Effector memory CD4-positive, alpha-beta T cell (primary cell): Measurements from ENCODE around the gene SCFD1.
"Not testable (repeated sequence)": the region's sequence is repeated elsewhere in the genome, so short reads cannot be mapped to it uniquely, and the experiment has no call there.

Experiments used
- DNase-seq, 3 donors: peaks; one replicate each; pipeline ENCODE4 v3.0.0-alpha.2; 2020
- H3K27ac ChIP-seq: 2 replicates; pipeline ENCODE4 v1.7.0; 2013; ENCODE audit warnings: mild to moderate bottlenecking, low read length, moderate library complexity; ENCODE audit not compliant: insufficient read depth, poor library complexity, severe bottlenecking
- H3K27me3 ChIP-seq: replicated peaks from 2 replicates; pipeline ENCODE4 v1.7.0; 2013; ENCODE audit warnings: mild to moderate bottlenecking, low read length; ENCODE audit not compliant: insufficient read depth, control insufficient read depth, poor library complexity, severe bottlenecking
- H3K36me3 ChIP-seq: 2 replicates; pipeline ENCODE4 v1.7.0; 2013; ENCODE audit warnings: mild to moderate bottlenecking, low read length, moderate library complexity; ENCODE audit not compliant: control insufficient read depth, insufficient read depth
- H3K4me1 ChIP-seq: 2 replicates; pipeline ENCODE4 v1.7.0; 2013; ENCODE audit warnings: low read length, mild to moderate bottlenecking; ENCODE audit not compliant: control insufficient read depth, insufficient read depth, poor library complexity, severe bottlenecking
- H3K4me3 ChIP-seq: 2 replicates; pipeline ENCODE4 v1.7.0; 2013; ENCODE audit warnings: low read length, low read depth, mild to moderate bottlenecking; ENCODE audit not compliant: insufficient read depth, poor library complexity, severe bottlenecking
- H3K9me3 ChIP-seq: 2 replicates; pipeline ENCODE4 v1.7.0; 2013; ENCODE audit warnings: mild to moderate bottlenecking, low read length, moderate library complexity; ENCODE audit not compliant: control insufficient read depth

Gene SCFD1

DNA sequence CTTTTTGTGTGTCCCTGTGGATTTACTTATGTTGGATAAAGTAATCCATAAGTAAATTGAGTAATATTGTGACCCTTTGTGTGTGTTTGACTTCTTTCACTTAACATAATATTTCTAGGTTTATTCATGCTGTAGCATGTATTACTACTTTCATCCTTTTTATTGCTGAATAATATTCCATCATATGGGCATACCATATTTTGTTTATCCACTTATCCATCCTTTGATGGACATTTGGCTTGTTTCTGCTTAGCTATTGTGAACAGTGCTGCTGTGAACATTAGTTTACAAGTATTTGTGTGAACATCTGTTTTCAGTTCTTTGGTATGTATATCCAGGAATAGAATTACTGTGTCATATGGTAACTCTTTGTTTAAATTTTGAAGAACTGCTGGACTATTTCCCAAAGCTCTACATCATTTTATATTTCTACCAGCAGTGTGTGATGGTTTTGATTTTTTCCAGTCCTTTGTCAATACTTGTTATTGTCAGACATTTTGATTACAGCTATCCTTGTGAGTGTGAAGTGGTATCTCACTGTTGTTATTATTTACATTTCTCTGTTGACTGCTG, 38.0 kb upstream of the SCFD1 start:
- no peak for DNase-seq
- H3K27ac ChIP-seq: no peak overlapping the region
- no peaks in the 10 kb centered on the region for H3K9me3 ChIP-seq
- no peaks in the 10 kb centered on the region for H3K4me1 ChIP-seq
- H3K36me3 ChIP-seq: peaks cover 11% of the 10 kb centered on the region
- H3K4me3 ChIP-seq: no peak overlapping the region
- H3K27me3 ChIP-seq: no peaks in the 10 kb centered on the region

DNA sequence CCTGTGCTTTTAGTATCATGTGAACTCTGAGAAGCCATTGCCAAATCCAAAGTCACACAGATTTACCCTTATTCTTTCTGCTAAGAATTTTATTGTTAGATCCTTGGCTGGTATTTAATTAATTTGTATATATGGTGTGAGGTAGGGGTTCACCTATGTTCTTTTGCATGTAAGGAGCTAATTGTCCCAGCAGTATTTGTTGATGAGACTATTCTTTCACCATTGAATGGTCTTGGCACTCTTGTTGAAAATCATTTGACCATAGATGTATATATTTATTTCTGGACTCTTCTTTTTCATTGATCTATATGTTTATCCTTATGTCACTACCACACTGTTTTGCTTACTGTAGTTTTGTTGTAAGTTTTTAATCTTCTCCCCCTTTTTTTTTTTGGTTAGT, 36.9 kb upstream of the SCFD1 start:
- no peaks in the 10 kb centered on the region for H3K27me3 ChIP-seq
- no peak overlapping the region for H3K4me3 ChIP-seq
- peaks cover 16% of the 10 kb centered on the region for H3K36me3 ChIP-seq
- no peak overlapping the region for H3K27ac ChIP-seq
- no peak for DNase-seq
- no peaks in the 10 kb centered on the region for H3K9me3 ChIP-seq
- no peaks in the 10 kb centered on the region for H3K4me1 ChIP-seq

DNA sequence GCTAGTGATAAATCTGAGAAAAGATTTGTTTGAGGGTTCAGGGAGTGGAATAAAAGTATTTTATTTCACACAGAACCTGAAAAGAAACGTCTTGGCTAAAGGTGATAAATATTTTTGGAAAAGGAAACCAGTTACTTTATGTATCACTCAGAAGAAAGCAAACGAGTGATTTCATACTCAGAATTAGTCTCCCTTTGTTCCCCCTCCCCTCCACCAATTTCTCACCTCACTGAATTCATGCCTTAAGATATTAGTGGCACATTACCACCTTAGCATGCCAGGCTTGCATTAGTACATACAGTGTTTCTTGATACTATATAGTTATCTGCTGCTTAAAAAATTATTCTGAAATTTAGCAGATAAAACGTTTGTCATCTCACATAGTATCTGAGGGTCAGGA, 35.0 kb upstream of the SCFD1 start:
- Histone ChIP-seq H3K4me1 (no peaks in the 10 kb centered on the region), H3K27ac (no peak overlapping the region), H3K4me3 (no peak overlapping the region), H3K27me3 (no peaks in the 10 kb centered on the region), H3K9me3 (no peaks in the 10 kb centered on the region), H3K36me3 (peaks cover 23% of the 10 kb centered on the region)
- DNase-seq: no peak

DNA sequence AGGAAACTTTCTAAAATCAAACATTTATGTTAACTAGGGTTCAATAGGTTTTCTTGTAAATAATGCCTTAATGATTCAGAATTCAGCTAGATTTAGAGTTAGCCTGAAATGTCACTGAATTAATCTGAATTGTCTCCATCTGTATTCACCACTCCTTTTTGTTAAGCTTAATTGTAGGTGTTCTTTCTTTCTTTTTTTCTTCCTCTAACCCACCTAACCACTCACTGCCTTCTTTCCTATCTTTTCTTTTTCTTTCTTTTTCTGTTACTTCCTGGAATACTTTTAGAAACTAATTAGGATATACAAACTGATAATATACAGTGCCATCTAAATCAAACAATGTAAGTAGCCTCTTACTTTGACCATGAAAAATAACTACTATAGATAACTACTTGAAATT, 33.2 kb upstream of the SCFD1 start:
- H3K4me1 ChIP-seq: no peaks in the 10 kb centered on the region

DNA sequence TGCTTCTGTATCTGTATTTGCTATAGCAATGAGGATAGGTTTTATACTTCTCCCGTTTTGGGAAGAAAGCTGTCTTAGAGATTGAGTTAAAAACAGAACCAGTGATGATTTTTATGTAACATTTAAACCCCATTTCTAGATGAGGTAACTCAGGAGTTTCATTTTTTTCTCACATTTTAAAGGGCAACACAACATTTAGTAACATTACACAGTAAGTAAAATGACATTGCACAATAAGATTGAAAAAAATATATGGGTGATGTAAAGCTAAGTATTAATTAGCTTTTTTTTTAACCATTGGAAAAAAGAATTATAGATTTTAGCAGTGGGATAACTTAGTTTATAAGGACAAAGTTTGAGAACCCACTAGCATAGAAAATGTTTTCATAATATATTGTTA, 25.2 kb upstream of the SCFD1 start:
- no peak overlapping the region for H3K4me3 ChIP-seq
- H3K27ac ChIP-seq: no peak overlapping the region
- no peaks in the 10 kb centered on the region for H3K4me1 ChIP-seq
- H3K9me3 ChIP-seq: no peaks in the 10 kb centered on the region
- no peak for DNase-seq
- no peaks in the 10 kb centered on the region for H3K27me3 ChIP-seq
- H3K36me3 ChIP-seq: peaks cover 29% of the 10 kb centered on the region

More for the DNA sequence above, 33.2 kb upstream of the SCFD1 start:
- no peaks in the 10 kb centered on the region for H3K27me3 ChIP-seq
- H3K36me3 ChIP-seq: peaks cover 26% of the 10 kb centered on the region
- H3K4me3 ChIP-seq: no peak overlapping the region
- H3K27ac ChIP-seq: no peak overlapping the region
- DNase-seq: no peak
- H3K9me3 ChIP-seq: no peaks in the 10 kb centered on the region

DNA sequence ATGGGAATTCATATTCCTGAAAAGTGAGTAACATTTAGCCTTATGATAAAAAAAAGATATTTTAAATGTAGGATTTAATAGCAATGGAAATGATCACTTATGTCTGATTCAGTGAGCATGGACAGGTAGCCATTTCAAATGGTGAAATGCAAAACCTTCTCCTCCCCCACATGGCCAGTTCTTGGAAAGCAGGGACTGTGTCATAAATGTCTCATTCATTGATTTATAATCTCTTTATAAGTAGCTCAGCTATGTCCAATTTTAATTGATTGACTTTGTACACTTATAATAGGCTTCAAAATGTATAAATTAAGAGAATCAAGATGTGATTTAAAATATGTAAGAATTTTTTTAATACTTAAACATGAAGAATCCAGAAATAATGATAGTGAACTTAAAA, 24.6 kb upstream of the SCFD1 start:
- no peak for DNase-seq
- no peak overlapping the region for H3K27ac ChIP-seq
- H3K27me3 ChIP-seq: no peaks in the 10 kb centered on the region
- H3K9me3 ChIP-seq: no peaks in the 10 kb centered on the region
- H3K4me3 ChIP-seq: no peak overlapping the region
- H3K4me1 ChIP-seq: no peaks in the 10 kb centered on the region
- H3K36me3 ChIP-seq: peaks cover 33% of the 10 kb centered on the region

DNA sequence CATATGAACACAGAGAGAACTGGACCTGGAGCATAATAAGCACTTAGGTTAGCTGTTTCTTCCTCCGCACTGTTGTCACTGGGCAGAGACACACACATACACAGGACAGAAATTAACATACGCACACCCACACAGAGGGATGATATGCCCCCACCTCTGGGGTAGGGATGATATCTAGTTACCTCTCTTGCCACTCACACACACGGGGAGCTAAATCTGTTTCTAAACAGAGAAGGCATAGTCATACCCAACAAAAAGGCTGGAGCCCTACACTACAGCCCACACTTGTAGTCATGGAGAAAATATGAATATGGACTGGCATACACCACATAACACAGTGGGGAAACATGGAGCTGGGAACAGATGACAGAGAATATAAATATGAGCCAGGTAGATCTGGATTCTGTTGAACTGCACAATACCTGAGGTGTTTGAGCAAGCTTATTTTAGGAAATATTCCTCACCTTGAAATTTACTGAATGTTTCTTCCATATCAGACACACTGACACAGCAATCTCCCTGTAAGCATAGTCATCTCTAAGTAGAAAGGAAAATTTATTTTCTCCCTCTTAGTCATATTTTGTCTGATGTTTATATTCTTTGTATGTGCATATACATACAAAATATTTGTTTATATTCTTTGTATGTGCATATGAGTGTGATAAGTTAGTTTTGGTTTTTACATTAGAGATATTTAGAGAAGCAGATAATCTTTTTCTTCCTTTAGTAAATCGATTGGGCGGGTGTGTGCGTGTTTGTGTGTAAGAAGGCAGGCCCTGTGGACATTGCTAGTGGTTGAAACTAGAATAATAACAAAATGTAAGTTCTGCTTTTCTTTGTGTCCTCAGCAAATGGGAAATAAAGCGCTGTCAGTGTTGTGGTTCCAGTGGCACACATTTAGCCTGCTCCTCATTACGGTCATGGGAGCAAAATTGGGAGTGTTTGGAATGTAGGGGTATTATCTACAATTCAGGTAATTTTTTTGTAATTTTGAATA, 20.9 kb upstream of the SCFD1 start:
- Histone ChIP-seq H3K4me1 (no peaks in the 10 kb centered on the region), H3K27me3 (no peaks in the 10 kb centered on the region), H3K9me3 (no peaks in the 10 kb centered on the region), H3K27ac (no peak overlapping the region), H3K4me3 (no peak overlapping the region), H3K36me3 (peaks cover 38% of the 10 kb centered on the region)
- no peak for DNase-seq

DNA sequence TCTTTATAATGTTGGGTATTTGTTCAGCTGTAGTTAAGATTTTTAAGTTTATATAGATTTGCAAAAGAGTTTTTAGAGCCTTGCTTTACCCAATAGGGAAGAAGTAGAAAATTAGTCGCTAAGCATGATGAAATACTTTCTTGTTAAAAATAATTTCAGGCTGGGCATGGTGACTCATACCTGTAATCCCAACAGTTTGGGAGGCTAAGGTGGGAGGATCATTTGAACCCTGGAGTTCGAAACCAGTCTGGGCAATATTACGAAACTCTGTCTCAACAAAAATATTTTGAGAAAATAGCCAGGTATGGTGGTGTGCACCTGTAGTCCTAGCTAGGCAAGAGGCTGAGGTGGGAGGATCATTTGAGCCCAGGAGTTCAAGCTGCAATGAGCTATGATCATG, 18.7 kb upstream of the SCFD1 start:
- no peaks in the 10 kb centered on the region for H3K27me3 ChIP-seq
- H3K4me3 ChIP-seq: no peak overlapping the region
- no peaks in the 10 kb centered on the region for H3K9me3 ChIP-seq
- DNase-seq: no peak
- peaks cover 33% of the 10 kb centered on the region for H3K36me3 ChIP-seq
- H3K27ac ChIP-seq: no peak overlapping the region
- no peaks in the 10 kb centered on the region for H3K4me1 ChIP-seq

DNA sequence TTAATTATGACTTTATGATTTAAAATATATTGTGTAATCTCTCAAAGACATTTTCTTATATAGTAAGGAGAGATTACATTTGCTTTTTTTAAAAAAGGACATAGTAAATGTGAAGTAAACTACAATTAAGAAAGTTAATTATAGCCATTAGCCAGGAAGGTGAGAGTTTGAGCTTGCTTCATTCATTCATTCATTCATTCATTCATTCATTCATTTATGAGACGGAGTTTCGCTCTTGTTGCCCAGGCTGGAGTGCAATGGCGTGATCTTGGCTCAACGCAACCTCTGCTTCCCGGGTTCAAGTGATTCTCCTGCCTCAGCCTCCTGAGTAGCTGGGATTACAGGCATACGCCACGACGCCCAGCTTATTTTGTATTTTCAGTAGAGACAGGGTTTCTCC, 17.4 kb upstream of the SCFD1 start:
- H3K27me3 ChIP-seq, H3K27ac ChIP-seq, H3K9me3 ChIP-seq, H3K4me1 ChIP-seq, H3K4me3 ChIP-seq, DNase-seq: not testable (repeated sequence)
- peaks cover 23% of the 10 kb centered on the region for H3K36me3 ChIP-seq

DNA sequence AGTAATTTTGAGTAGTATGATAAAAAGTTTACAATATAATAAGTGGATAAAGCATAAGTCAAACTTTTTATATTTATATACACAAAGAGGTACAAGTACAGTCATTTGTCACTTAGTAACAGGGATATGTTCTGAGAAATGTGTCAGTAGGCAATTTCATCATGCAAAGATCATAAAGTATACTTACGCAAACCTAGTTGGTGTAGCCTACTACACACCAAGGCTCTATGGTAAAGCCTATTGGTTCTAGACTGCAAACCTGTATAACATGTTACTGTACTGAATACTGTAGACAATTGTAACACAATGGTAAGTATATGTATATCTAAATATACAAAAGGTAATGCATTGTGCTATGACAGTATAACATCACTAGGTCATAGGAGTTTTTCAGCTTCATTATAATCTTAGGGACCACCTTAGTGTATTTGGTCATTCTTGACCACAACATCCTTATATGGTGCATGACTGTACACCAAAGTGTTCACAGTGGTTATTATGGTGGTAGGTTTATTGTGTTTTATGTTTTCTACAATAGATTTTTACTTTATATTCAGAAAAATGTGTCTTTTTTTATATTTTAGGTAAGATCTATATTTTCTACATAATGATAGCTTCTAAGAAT, 14.9 kb upstream of the SCFD1 start:
- Histone ChIP-seq H3K4me1 (no peaks in the 10 kb centered on the region), H3K4me3 (no peak overlapping the region), H3K9me3 (no peaks in the 10 kb centered on the region), H3K36me3 (peaks cover 10% of the 10 kb centered on the region), H3K27me3 (no peaks in the 10 kb centered on the region), H3K27ac (no peak overlapping the region)
- DNase-seq: no peak
